GM21737 (cell line): ENCODE data around the gene STAT1.
"Not testable (repeated sequence)": the region's sequence is repeated elsewhere in the genome, so short reads cannot be mapped to it uniquely, and the experiment has no call there.

Experiments
- ATAC-seq: cut with Tn5 transposase; IDR thresholded peaks from one replicate; pipeline ENCODE4 v1.9.1; 2021; ENCODE audit warnings: mild to moderate bottlenecking, moderate library complexity; ENCODE audit not compliant: unreplicated experiment

STAT1 gene

DNA sequence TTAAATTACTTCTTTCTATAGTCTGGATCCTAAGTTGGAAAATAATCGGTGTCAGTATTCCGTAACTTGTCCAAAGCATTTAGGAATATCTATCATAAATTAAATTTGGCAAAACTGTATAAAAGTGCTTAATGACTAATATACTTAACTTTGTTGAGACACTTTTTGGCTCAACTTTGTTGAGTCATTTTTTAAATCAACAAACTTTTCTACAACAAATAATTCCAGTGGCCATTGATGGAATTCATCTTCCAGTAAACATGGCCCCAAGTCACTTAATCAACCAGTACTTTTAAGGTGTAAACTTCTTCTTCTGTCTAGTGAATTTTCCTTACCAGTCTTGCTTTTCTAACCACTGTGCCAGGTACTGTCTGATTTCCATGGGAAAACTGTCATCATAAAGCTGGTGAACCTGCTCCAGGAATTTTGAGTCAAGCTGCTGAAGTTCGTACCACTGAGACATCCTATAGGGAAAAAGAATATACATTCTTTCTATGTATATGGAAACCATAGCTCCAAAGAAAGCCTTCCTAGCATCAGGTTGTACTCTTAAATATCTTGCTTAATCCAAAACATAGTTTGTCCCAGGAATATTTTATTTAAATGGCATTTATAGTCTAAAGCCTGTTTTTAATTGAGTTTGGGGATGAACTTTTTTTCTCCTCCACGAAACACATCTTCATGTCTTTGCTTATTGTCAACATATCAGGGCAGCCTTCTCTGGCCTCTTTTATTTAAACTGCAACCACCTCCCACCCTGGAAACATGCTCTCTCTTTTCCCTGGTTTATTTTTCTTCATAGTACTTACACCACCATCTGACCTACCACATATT lies 4.2 kb downstream of the STAT1 start:
- no peak for ATAC-seq

DNA sequence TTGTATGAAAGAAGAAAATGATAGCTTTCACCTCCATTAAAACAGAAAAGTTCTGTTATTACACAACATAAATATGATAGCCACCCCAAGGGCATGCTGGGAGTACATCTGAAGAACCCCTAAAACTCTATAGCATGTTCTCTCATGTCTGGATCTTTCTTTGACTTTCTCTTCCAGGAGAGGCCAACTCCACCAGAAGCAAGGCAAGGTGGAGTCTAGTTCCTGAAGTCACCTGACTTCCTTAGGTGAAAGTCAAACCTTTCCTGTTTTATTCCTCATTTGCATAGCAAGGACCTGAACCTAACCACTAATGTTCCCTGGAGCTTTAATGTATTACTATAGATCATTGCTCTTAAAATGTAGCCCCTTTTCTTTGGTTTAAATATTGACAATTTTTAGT lies 5.7 kb downstream of the STAT1 start:
- no peak for ATAC-seq

DNA sequence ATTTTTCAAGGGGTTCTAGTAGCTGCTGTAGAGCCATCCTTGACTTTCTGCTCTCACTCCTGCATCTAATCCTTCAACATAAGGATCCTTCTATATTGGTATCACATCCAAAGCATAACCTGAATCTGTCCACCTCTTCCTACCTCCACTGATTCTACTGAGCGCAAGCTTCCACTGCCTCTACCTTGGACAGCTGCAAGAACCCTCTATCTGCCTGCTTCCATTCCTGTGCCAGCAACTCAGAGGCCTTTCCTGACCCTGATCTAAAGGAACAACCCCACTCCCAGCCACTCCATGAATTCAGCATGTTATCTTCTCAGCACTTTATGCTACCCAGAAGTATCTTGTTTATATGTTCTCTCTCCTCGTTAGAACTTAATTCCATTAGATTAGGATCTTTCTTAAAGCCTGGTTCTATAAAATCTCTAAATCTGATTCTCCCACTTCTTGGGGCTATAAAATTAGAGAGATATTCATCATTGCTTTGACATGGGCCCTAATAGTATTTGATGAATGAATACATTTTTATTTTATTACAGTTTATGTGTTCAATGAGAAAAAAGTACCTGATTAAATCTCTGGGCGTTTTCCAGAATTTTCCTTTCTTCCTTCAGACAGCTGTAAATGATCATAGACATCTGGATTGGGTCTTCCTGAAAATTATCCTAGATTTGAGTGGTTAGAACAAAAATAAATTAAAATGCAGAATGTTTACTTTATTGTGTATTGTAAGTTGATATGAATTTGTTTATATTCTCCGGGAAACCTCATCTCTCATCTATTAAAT lies 6.8 kb downstream of the STAT1 start:
- no peak for ATAC-seq

DNA sequence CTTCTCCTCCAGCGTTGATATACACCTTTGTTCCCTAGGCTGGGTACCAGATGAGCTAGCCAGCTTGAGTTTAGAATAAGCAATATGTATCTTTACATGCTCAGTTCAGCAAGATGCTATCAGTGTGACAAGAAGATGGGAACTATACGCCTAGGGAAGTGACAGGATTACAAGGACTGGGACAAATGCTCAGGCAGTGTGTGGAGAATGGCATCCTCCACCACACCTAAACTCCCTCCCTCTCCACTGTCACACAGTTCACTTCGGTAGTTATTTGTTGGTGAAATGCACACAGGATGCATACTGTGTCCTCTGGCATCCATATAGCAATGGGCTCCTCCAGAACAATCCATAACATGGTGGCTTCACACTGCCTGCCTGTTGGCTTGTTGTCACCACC lies 7.7 kb downstream of the STAT1 start:
- no peak for ATAC-seq

DNA sequence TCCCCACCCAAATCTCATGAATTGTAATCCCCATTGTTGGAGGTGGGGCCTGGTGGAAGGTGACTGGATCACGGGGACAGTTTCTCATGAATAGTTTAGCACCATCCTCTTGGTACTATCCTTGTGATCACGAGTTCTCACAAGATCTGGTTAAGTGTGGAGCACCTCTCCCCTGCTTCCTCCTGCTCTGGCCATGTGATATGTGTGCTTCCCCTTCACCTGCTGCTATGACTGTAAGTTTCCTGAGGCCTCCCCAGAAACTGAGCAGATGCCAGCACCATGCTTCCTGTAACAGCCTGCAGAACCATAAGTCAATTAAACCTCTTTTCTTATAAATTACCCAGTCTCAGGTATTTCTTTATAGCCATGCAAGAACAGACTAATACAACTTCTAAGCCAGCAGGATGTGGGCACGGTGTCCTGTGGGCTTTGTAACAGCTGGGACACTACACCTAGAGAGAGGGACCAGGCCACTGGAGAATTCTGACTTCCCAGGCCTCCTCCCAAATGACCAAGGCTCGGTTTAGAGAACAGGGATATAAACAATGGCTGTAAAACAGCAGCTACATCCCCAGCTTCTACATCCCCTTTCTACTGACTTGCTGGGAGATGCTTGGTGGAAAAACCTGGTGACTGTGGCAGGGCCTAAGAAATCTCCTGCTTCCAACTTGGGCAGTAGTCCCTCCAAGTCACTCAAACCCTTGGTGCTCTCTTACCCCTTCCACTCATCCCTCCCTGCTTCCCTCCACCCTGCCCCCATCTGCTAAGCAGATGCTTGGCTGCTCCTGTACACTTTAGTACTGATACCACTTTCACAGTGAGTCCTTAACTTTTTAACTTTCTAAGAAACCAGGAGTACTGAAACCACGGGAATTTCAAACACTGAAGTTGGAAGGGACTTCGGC lies 10.3 kb downstream of the STAT1 start:
- no peak for ATAC-seq

DNA sequence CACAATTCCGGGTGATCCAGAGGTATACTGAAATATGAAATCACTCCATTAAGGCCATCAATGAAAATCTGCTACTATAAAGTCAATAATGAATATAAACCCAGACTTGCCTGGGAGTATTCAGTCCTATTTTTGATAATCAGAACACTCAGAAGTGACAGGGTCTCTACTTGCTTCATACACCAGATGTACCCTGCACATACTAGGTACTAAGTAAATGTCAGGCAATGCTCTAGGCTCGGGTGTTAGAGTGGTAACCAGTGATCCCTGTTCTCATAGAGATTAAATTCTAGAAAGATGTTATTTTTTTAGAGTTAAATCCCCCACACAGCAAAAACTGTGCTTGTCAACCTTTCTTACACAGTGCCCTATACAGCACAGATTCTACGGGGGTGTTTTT lies 12.3 kb downstream of the STAT1 start:
- ATAC-seq, result no peak

DNA sequence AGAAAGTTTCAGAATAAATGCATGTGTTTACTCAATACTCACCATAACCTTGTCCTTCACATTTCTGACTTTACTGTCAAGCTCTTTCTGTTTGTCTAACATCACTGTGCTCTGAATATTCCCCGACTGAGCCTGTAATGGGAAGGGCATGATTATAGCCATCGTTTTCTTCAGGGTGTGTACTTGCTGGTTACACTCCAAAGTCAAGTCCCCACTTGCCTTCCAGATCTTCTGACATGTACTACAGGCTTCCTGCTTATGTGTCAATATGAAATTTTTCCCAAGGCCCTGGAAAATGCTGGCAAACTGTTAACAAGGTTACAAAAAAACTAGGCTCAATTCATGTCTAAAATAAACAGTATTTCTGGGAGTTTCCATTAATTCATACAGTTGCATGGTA lies 12.9 kb downstream of the STAT1 start:
- no peak for ATAC-seq

DNA sequence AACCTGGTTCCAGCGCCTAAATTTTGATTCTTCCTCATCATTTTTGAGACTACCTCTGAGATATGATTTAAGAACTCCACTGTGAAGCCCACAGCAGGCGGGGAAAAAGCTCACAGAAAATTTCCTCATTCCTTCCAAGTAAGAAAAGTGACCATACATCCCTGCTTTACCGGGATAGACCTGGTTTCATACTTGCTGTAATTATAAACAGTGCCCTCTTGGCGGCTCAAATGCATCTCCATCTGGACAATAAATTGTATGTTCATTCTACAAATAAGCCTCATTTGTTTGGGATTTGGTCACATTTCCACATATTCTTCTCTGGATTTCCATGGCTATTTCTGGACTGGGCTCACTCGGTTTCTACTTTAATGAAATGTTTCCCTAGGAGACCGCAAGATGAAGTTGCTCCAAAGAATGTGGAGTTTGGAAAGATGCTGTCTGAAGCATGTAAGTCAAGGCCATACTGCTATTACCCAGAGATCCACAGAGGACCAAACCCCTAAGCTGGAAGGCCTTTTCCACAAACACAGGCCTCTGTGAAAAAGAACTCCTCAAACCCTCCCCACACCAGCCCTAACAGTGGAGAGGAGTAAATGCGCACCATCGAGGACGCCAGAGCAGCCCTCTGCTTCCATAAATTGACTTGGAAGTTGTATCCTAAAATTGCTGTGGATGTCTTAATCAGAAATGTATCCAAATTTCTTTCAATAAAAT lies 13.9 kb downstream of the STAT1 start:
- ATAC-seq, result no peak

DNA sequence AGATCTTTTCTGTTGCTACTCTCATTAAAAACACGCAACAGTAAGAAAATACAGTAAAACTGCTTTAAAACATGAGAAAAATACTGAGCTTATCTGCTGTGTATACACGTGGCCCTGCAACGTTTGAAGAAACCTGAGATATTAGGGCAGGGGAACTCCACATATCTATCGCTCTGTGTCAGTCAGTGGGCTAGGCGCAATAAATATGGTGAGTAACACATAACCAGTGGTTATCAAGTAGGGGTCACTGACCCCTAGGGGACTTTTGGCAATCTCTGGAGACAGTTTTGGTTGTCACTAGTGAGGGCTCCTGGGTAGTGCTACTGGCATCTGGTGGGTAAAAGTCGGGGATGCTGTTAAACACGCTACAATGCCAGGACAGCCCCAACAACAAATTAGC lies 14.9 kb downstream of the STAT1 start:
- no peak for ATAC-seq

- no peak for ATAC-seq
Observed at GRCh38 chr2:190997526-190998113, 16.4 kb downstream of the STAT1 start.

- no peak for ATAC-seq
Observed at GRCh38 chr2:190996947-190997346, 17.0 kb downstream of the STAT1 start.

DNA sequence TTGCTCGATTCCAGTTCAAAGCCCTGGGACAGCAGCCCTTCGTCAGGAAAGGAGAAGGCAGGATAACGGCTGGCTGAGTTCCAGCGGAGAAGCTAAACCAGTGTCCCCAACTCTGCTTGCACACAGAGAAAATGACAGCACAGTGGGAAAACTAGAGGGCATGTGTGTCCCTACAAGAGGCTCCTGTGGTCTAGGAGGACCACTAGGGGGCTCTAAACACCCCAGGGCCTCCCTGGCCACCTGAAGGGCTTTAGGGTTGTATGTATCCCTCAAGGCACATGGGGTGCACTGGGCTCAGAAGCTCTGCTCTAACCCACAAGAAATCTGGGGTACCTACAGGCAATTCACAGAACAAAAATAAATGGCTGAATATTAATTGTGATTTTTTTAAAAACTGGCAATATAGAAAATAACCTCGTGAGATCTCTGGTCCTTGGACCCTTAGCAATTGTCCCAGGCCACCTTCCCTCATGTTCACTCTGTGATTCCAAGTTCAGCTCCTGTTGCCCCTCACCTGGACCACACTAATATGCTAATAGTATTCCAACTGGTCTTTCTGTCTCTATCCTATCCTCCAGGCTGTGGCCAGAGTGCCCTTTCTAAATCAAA lies 17.5 kb downstream of the STAT1 start:
- ATAC-seq, result no peak

DNA sequence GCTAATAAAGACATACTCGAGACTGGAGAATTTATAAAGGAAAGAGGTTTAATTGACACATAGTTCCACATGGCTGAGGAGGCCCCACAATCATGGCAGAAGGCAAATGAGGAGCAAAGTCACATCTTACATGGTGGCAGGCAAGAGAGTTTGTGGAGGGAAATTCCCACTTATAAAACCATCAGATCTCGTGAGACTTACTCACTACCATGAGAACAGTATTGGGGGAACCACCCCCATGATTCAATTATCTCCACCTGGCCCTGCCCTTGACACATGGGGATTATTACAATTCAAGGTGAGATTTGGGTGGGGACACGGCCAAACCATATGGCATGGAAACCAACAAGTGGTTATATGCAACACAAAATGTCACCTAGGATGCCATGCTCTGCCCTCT lies 18.7 kb downstream of the STAT1 start:
- ATAC-seq, result not testable (repeated sequence)

- no peak for ATAC-seq
Observed at GRCh38 chr2:190994148-190994547, 19.8 kb downstream of the STAT1 start.

DNA sequence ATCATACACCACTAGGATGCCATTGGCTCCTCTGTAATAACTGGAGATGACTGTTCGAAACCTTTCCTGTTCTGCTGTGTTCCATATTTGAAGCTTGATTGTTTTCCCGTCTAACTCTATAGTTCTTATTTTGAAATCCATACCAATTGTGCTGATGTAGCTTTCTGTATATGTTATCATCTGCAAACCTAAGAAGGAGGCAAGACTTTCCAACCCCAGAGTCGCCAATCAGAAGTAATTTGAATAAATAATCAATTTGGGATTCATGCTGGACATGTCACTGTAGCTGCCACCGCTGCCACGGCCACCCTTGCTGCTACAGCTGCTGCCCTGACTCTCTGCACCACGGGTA lies 20.7 kb downstream of the STAT1 start:
- ATAC-seq, result no peak

DNA sequence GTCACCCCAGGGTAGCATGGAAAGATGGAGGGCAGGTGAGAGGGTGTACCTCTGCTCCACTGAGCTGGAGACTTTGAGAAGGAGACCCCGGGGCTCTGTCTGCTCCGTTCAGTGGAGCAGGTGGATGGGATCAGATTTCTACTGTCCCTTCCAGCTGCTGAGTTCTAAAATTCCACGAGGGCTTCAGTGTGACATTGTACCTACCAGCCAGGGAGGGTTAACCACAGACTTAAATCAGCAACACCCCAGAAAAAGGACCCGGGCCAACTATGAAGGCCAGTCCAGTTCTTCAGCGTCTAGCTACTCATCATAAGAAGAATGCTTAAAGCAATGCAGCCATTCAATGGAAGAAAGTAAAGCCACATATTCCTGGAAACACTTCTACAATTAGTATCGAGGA lies 23.8 kb downstream of the STAT1 start:
- no peak for ATAC-seq

DNA sequence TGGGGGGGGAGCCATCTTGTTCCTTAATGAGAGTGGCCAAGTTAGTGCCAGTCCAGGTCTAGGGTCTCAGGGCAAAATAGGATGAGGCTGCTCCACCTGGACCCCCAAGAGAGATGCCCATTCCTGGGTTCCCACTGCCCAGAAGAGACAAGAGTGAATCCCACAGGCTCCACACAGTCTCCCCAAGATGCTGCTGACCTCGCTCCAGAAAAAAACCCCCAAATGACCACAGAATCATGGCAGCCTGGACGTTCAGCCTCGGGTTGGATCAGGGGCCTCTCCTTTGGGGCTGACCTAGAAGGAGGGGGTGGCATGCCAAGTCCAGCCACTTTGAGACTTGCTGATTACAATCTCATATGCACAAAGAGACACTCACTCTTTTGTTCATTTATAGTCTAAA lies 25.1 kb downstream of the STAT1 start:
- ATAC-seq, result no peak

DNA sequence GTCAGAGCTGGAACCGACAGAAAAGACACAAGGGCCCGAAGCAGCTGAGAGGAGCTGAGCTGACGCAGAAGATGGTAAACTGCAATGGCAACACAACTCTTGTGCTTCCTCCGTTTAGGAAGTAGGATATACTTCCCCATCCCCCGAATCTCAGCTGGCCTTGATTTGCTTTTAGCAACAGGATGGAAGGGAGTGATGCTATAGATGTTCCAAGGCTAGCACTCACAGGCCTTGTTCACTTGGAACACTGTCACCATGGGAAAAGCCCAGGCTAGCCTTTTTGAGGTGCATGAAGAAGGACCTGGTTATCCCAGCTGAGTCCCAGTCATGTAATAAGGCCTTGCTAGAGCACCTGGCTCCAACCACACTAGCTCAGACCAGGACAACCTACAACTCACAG lies 26.0 kb downstream of the STAT1 start:
- ATAC-seq, result no peak

- no peak for ATAC-seq
Observed at GRCh38 chr2:190987116-190987515, 26.9 kb downstream of the STAT1 start.
